IMR-90 (cell line): ENCODE results near the gene PRPF40A. TPM values are rescaled to one million over a fixed set of nuclear protein-coding genes. Genes with fewer than 3 reads are reported as not detected.

Experiments used
- ATAC-seq: fragments of 200-7000 bp; cut with Tn5 transposase; 2 replicates; pipeline ENCODE4 v1.9.1; 2020; ENCODE audit warnings: low read depth, mild to moderate bottlenecking, moderate library complexity
- BruUV-seq: library from RNA; stranded (reverse); fragments of 400-500 nt; replicated peaks from 2 replicates; lab custom pipeline; 2021; lab: Mats Ljungman, UMichigan
- CTCF ChIA-PET: fragments of 300-600 bp; formaldehyde crosslinking; extraction: SDS; loops from one replicate; lab custom pipeline; 2021; ENCODE audit warnings: antibody characterized with exemption; lab: Yijun Ruan, JAX
- POLR2A ChIA-PET: fragments of 300-600 bp; sonication (Branson Sonifier 250); formaldehyde crosslinking; loops from one replicate; lab custom pipeline; 2022; ENCODE audit warnings: antibody characterized with exemption; ENCODE audit not compliant: unreplicated experiment; lab: Charles Lee
- DNase-seq: peaks from one replicate; pipeline ENCODE4 v3.0.0; 2013
- H2AFZ ChIP-seq: replicated peaks from 2 replicates; pipeline ENCODE3; 2013; ENCODE audit warnings: low read length, mild to moderate bottlenecking; ENCODE audit not compliant: poor library complexity
- H2AK5ac ChIP-seq: 2 replicates; pipeline ENCODE4 v1.6.1; 2013; ENCODE audit warnings: low read depth, low read length, inconsistent platforms
- H2AK9ac ChIP-seq: replicated peaks from 2 replicates; pipeline ENCODE3; 2013; ENCODE audit warnings: mild to moderate bottlenecking, low read depth, low read length, moderate library complexity; ENCODE audit not compliant: poor library complexity
- H2BK120ac ChIP-seq: 2 replicates; pipeline ENCODE4 v1.6.1; 2013; ENCODE audit warnings: low read depth, low read length, inconsistent platforms
- H2BK15ac ChIP-seq: 3 replicates; pipeline ENCODE4 v1.6.1; 2013; ENCODE audit warnings: low read depth, low read length, inconsistent platforms
- H2BK20ac ChIP-seq: 2 replicates; pipeline ENCODE4 v1.6.1; 2013; ENCODE audit warnings: low read depth, mild to moderate bottlenecking, inconsistent platforms, low read length, moderate library complexity
- H2BK5ac ChIP-seq: 2 replicates; pipeline ENCODE4 v1.6.1; 2013; ENCODE audit warnings: mild to moderate bottlenecking, low read depth, low read length, inconsistent platforms; ENCODE audit not compliant: poor library complexity, severe bottlenecking
- H3K14ac ChIP-seq: replicated peaks from 2 replicates; pipeline ENCODE4 v1.6.1; 2013; ENCODE audit warnings: low read depth, low read length, inconsistent platforms
- H3K18ac ChIP-seq: 2 replicates; pipeline ENCODE4 v1.6.1; 2013; ENCODE audit warnings: low read depth, low read length, control low read depth
- H3K23ac ChIP-seq: 2 replicates; pipeline ENCODE4 v1.6.1; 2013; ENCODE audit warnings: low read depth, low read length, inconsistent platforms
- H3K27ac ChIP-seq: 2 replicates; pipeline ENCODE4 v1.5.1; 2013; ENCODE audit warnings: mild to moderate bottlenecking, control low read depth, low read length; ENCODE audit not compliant: insufficient read depth
- H3K27me3 ChIP-seq: 2 replicates; pipeline ENCODE4 v1.6.1; 2013; ENCODE audit warnings: low read length; ENCODE audit not compliant: control insufficient read depth, insufficient read depth
- H3K36me3 ChIP-seq: 2 replicates; pipeline ENCODE4 v1.6.1; 2013; ENCODE audit warnings: low read length, mixed read lengths; ENCODE audit not compliant: control insufficient read depth, insufficient read depth
- H3K4ac ChIP-seq: 2 replicates; pipeline ENCODE4 v1.6.1; 2013; ENCODE audit warnings: low read depth, low read length, inconsistent platforms
- H3K4me1 ChIP-seq: 2 replicates; pipeline ENCODE4 v1.6.1; 2013; ENCODE audit warnings: low read length, mixed read lengths; ENCODE audit not compliant: control insufficient read depth, insufficient read depth
- H3K4me2 ChIP-seq: 2 replicates; pipeline ENCODE4 v1.6.1; 2013; ENCODE audit warnings: low read depth, mild to moderate bottlenecking, control low read depth, low read length, moderate library complexity
- H3K4me3 ChIP-seq: 2 replicates; pipeline ENCODE4 v1.5.1; 2013; ENCODE audit warnings: low read depth, mild to moderate bottlenecking, control low read depth, low read length, moderate library complexity; ENCODE audit not compliant: insufficient read depth
- H3K56ac ChIP-seq: 2 replicates; pipeline ENCODE4 v1.6.1; 2013; ENCODE audit warnings: low read length, inconsistent platforms; ENCODE audit not compliant: insufficient read depth; ENCODE audit errors: extremely low read depth
- H3K79me1 ChIP-seq, 2 experiments: 2 replicates each; pipeline ENCODE4 v1.6.1; 2013; ENCODE audit warnings: low read length in 2 of 2, inconsistent platforms in 1 of 2, low read depth in 1 of 2
- H3K9ac ChIP-seq: 2 replicates; pipeline ENCODE4 v1.6.1; 2013; ENCODE audit warnings: low read depth, low read length, control low read depth
- H3K9me1 ChIP-seq: 2 replicates; pipeline ENCODE4 v1.6.1; 2013; ENCODE audit warnings: low read length, inconsistent platforms; ENCODE audit not compliant: insufficient read depth
- H3K9me3 ChIP-seq: 2 replicates; pipeline ENCODE4 v1.6.1; 2013; ENCODE audit warnings: low read length; ENCODE audit not compliant: control insufficient read depth, insufficient read depth
- H4K20me1 ChIP-seq: 2 replicates; pipeline ENCODE4 v1.6.1; 2013; ENCODE audit warnings: low read length, inconsistent platforms; ENCODE audit not compliant: insufficient read depth
- H4K5ac ChIP-seq: 2 replicates; pipeline ENCODE4 v1.6.1; 2013; ENCODE audit warnings: mild to moderate bottlenecking, low read depth, low read length, control low read depth
- H4K8ac ChIP-seq, 2 experiments: 2 replicates each; pipeline ENCODE4 v1.6.1; 2013; ENCODE audit warnings: low read depth in 2 of 2, low read length in 2 of 2, control low read depth in 1 of 2, inconsistent platforms in 1 of 2
- H4K91ac ChIP-seq: 2 replicates; pipeline ENCODE4 v1.6.1; 2013; ENCODE audit warnings: low read depth, low read length, inconsistent platforms; ENCODE audit not compliant: insufficient read depth
- BHLHE40 ChIP-seq: fragments of 150-350 bp; IDR thresholded peaks from 2 replicates; pipeline ENCODE4 v1.6.1; 2016; ENCODE audit warnings: mild to moderate bottlenecking, low read depth, low read length
- CEBPB ChIP-seq: IDR thresholded peaks from 2 replicates; pipeline ENCODE4 v1.6.1; 2012; ENCODE audit warnings: low read depth, low read length, improper control_type of control experiment
- CHD1 ChIP-seq: IDR thresholded peaks from 2 replicates; pipeline ENCODE4 v1.6.1; 2012; ENCODE audit warnings: low read depth, low read length, improper control_type of control experiment
- FOS ChIP-seq: fragments of 150-350 bp; IDR thresholded peaks from 2 replicates; pipeline ENCODE4 v1.6.1; 2016; ENCODE audit warnings: low read depth, low read length
- MAZ ChIP-seq: IDR thresholded peaks from 2 replicates; pipeline ENCODE4 v1.6.1; 2012; ENCODE audit warnings: low read depth, mild to moderate bottlenecking, low read length, improper control_type of control experiment, moderate library complexity, borderline replicate concordance
- MXI1 ChIP-seq: IDR thresholded peaks from 2 replicates; pipeline ENCODE4 v1.6.1; 2012; ENCODE audit warnings: low read depth, mild to moderate bottlenecking, low read length, moderate library complexity, borderline replicate concordance
- NFE2L2 ChIP-seq: fragments of 150-350 bp; IDR thresholded peaks from 2 replicates; pipeline ENCODE4 v1.6.1; 2016; ENCODE audit warnings: low read depth, mild to moderate bottlenecking, low read length
- POLR2A ChIP-seq: IDR thresholded peaks from 2 replicates; pipeline ENCODE4 v1.6.1; 2012; ENCODE audit warnings: mild to moderate bottlenecking, low read depth, low read length
- RCOR1 ChIP-seq: IDR thresholded peaks from 2 replicates; pipeline ENCODE4 v1.6.1; 2012; ENCODE audit warnings: mild to moderate bottlenecking, low read length, improper control_type of control experiment; ENCODE audit not compliant: insufficient replicate concordance
- RFX5 ChIP-seq: IDR thresholded peaks from 2 replicates; pipeline ENCODE4 v1.8.0; 2012; ENCODE audit warnings: low read depth, mild to moderate bottlenecking, low read length, moderate library complexity
- SMC3 ChIP-seq: fragments of 150-350 bp; IDR thresholded peaks from 2 replicates; pipeline ENCODE4 v1.6.1; 2016; ENCODE audit warnings: low read depth, mild to moderate bottlenecking, antibody characterized with exemption, low read length, moderate library complexity
- WGBS, 2 experiments: methylation state at CpG; one replicate each; pipeline versions ENCODE4 v1.1.5 to v1.1.7; 2013; ENCODE audit warnings: missing lambda C conversion rate in 2 of 2; ENCODE audit not compliant: insufficient read length in 1 of 2; ENCODE audit errors: extremely low coverage in 2 of 2; 5-methylcytosine and 5-hydroxymethylcytosine counted together
- dilution Hi-C: fragments of 300-500 bp; cut with HindIII; formaldehyde crosslinking; loops from one replicate; pipeline ENCODE4 v1.14.3; 2018; ENCODE audit warnings: low sequenced_read_pairs; ENCODE audit not compliant: unreplicated experiment
- in situ Hi-C: fragments of 300-500 bp; cut with MboI; formaldehyde crosslinking; loops from 3 replicates; pipeline ENCODE4 v1.14.3; 2019; ENCODE audit warnings: low sequenced_read_pairs, inconsistent platforms, mixed read lengths
- intact Hi-C: fragments of 100-400 bp; cut with micrococcal nuclease; formaldehyde crosslinking; loops from 2 replicates; pipeline ENCODE4 v1.10.0; 2022
- polyA plus RNA-seq, 3 experiments: library from polyadenylated mRNA; depleted of rRNA; stranded (reverse); fragments of >200 nt; gene quantifications; 2 replicates each; pipeline ENCODE4 v1.2.3, GENCODE V29; 2012; ENCODE audit warnings: low replicate concordance in 1 of 3
- total RNA-seq: library from RNA; depleted of rRNA; stranded (reverse); fragments of >200 nt; gene quantifications from 2 replicates; pipeline ENCODE4 v1.2.3, GENCODE V29; 2012
- TF ChIP-seq, protein P1 (sequence below): fragments of 150-350 bp; IDR thresholded peaks from 2 replicates; pipeline ENCODE4 v1.6.1; 2016; ENCODE audit warnings: low read depth, mild to moderate bottlenecking, low read length, moderate library complexity, borderline replicate concordance
- TF ChIP-seq, protein P2 (sequence below): fragments of 150-350 bp; IDR thresholded peaks from 2 replicates; pipeline ENCODE4 v1.6.1; 2017; ENCODE audit warnings: mild to moderate bottlenecking, antibody characterized with exemption, low read length, low read depth
- TF ChIP-seq, protein P3 (sequence below): conservative IDR thresholded peaks from 2 replicates; pipeline ENCODE4 v1.5.1; 2012; ENCODE audit warnings: mild to moderate bottlenecking, low read depth, low read length, improper control_type of control experiment

PRPF40A gene
- total and polyA plus RNA-seq, 2 of the 4 experiments (the other 2 are of a cell fraction): 49.1 to 150 TPM

DNA sequence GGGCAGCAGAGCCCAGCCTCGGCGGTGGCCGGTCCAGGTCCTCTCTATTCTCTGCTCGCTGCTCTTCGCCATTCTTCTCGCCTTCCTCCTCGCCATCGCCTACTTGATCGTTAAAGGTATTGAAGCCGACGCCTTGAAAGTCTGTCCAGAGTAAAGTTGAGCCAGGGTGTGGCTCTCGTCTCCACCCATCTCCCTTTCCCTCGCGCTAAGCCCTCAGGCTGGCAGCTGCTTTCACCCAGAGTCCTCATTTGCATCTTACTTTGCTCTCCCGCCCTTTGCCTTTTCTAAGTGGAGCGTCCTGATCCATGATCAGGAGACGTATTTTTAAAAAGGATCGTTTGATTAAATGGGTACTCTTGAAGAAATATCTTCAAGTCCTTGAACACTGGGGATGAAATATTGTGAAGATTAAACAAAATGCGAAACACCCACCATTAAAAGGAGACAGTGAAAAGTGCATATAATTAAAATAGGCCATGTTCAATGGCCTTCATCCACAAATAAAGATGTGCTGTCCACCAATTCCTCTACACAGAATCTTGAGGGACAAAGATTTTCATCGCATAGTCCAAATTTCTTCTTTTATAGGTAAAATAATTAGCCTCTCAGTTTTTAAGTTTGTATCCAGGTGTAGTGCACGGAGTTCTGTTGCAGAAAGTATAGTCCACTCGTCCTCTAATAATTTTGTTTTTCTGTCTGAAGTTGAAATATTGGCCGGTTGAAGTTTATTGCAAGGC is 1.8 kb upstream of the PRPF40A start:
- peak overlapping the region; percentile 85 for H3K4me2 ChIP-seq
- ATAC-seq: no peak
- H3K36me3 ChIP-seq: no peaks in the 10 kb centered on the region
- H3K27ac ChIP-seq: peak overlapping the region; percentile 67
- H3K79me1 ChIP-seq: peaks cover 7 to 29% of the 10 kb centered on the region in 2 experiments; a peak in 3 of 4 replicates
- H2AFZ ChIP-seq: peak overlapping the region; percentile 100
- H2BK20ac ChIP-seq: no peak overlapping the region
- POLR2A ChIA-PET: no interaction called here
- H3K56ac ChIP-seq: peak overlapping the region; percentile 46
- in situ Hi-C loops (no loop called here), dilution Hi-C loops (no loop called here), intact Hi-C loops (no loop called here)
- H3K18ac ChIP-seq: peak overlapping the region; percentile 4; the same call in 1 of the 2 replicates
- H3K9ac ChIP-seq: peak overlapping the region; percentile 94
- H3K4me1 ChIP-seq: peaks cover 2% of the 10 kb centered on the region; the same call in 1 of the 2 replicates
- 0 out of 2 replicates have a peak overlapping the region, but pooled peaks have one; percentile 8 for H4K91ac ChIP-seq
- BruUV-seq: TSS peak; percentile 9
- peak overlapping the region; percentile 18 to 87; a peak in 2 of 4 replicates for H4K8ac ChIP-seq
- peak overlapping the region; percentile 12 for H2BK5ac ChIP-seq
- peak overlapping the region; percentile 96 for H2AK9ac ChIP-seq
- CTCF ChIA-PET: no interaction called here
- peak overlapping the region; percentile 19 for H3K23ac ChIP-seq
- H3K9me1 ChIP-seq: no peaks in the 10 kb centered on the region
- 0 out of 2 replicates have a peak overlapping the region, but pooled peaks have one; percentile 5 for H4K5ac ChIP-seq
- H3K4ac ChIP-seq: peak overlapping the region; percentile 51
- no peak overlapping the region for H2BK15ac ChIP-seq
- no peak overlapping the region for H2BK120ac ChIP-seq
- DNase-seq: no peak
- H2AK5ac ChIP-seq: peak overlapping the region; percentile 63
- no peaks in the 10 kb centered on the region for H3K9me3 ChIP-seq
- 0 out of 2 replicates have a peak overlapping the region, but pooled peaks have one; percentile 33 for H3K14ac ChIP-seq
- peak overlapping the region; percentile 92 for H3K4me3 ChIP-seq
- 0% methylated on average over 4 of the region's 23 CpGs; no CpG with 5 or more reads in 1 of the 2 experiments for WGBS, 2 experiments
- peaks cover 2% of the 10 kb centered on the region; the same call in 1 of the 2 replicates for H4K20me1 ChIP-seq
- H3K27me3 ChIP-seq: no peaks in the 10 kb centered on the region
- TF ChIP-seq NFE2L2 (no peak), POLR2A (no peak), RCOR1 (no peak), FOS (no peak), MAZ (no peak), CHD1 (no peak), MXI1 (no peak), CEBPB (no peak), SMC3 (no peak), RFX5 (no peak), BHLHE40 (no peak)
- TF ChIP-seq, protein P1, sequence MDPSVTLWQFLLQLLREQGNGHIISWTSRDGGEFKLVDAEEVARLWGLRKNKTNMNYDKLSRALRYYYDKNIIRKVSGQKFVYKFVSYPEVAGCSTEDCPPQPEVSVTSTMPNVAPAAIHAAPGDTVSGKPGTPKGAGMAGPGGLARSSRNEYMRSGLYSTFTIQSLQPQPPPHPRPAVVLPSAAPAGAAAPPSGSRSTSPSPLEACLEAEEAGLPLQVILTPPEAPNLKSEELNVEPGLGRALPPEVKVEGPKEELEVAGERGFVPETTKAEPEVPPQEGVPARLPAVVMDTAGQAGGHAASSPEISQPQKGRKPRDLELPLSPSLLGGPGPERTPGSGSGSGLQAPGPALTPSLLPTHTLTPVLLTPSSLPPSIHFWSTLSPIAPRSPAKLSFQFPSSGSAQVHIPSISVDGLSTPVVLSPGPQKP: no peak
- TF ChIP-seq, protein P2, sequence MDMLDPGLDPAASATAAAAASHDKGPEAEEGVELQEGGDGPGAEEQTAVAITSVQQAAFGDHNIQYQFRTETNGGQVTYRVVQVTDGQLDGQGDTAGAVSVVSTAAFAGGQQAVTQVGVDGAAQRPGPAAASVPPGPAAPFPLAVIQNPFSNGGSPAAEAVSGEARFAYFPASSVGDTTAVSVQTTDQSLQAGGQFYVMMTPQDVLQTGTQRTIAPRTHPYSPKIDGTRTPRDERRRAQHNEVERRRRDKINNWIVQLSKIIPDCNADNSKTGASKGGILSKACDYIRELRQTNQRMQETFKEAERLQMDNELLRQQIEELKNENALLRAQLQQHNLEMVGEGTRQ: no peak
- TF ChIP-seq, protein P3, sequence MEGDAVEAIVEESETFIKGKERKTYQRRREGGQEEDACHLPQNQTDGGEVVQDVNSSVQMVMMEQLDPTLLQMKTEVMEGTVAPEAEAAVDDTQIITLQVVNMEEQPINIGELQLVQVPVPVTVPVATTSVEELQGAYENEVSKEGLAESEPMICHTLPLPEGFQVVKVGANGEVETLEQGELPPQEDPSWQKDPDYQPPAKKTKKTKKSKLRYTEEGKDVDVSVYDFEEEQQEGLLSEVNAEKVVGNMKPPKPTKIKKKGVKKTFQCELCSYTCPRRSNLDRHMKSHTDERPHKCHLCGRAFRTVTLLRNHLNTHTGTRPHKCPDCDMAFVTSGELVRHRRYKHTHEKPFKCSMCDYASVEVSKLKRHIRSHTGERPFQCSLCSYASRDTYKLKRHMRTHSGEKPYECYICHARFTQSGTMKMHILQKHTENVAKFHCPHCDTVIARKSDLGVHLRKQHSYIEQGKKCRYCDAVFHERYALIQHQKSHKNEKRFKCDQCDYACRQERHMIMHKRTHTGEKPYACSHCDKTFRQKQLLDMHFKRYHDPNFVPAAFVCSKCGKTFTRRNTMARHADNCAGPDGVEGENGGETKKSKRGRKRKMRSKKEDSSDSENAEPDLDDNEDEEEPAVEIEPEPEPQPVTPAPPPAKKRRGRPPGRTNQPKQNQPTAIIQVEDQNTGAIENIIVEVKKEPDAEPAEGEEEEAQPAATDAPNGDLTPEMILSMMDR: no peak
